Effector memory CD8-positive, alpha-beta T cell (primary cell): ENCODE results near the gene ZDHHC19.

Source experiments
- ATAC-seq: fragments of 150-1000 bp; cut with Tn5 transposase; replicated peaks from 2 replicates; pipeline ENCODE4 v1.10.0; 2021; ENCODE audit warnings: mild to moderate bottlenecking, moderate library complexity
- DNase-seq, 3 experiments: peaks; one replicate each; pipeline ENCODE4 v3.0.0; 2021
- H3K27ac Mint-ChIP-seq, 2 donors: one replicate each; pipeline ENCODE4 v1.8.0; 2022; ENCODE audit warnings: mild to moderate bottlenecking in 2 of 2, mixed read lengths in 2 of 2, moderate library complexity in 2 of 2
- H3K27me3 Mint-ChIP-seq, 2 donors: one replicate each; pipeline ENCODE4 v1.8.0; 2022; ENCODE audit warnings: mixed read lengths in 2 of 2
- H3K36me3 Mint-ChIP-seq: one replicate; pipeline ENCODE4 v1.8.0; 2022; ENCODE audit warnings: mild to moderate bottlenecking, moderate library complexity, mixed read lengths; ENCODE audit not compliant: insufficient read depth
- H3K4me1 Mint-ChIP-seq, 2 donors: one replicate each; pipeline ENCODE4 v1.8.0; 2022; ENCODE audit warnings: low read depth in 2 of 2, mixed read lengths in 2 of 2
- H3K4me3 Mint-ChIP-seq, 2 donors: one replicate each; pipeline ENCODE4 v1.8.0; 2022; ENCODE audit warnings: mild to moderate bottlenecking in 2 of 2, mixed read lengths in 2 of 2, moderate library complexity in 2 of 2
- H3K9me3 Mint-ChIP-seq, 2 donors: one replicate each; pipeline ENCODE4 v1.8.0; 2022; ENCODE audit warnings: mixed read lengths in 2 of 2

ZDHHC19 gene

GRCh38 chr3:196235452-196236122, 24.4 kb upstream of the ZDHHC19 start:
- peaks cover 13 to 22% of the 10 kb centered on the region in 2 donors for H3K4me1 Mint-ChIP-seq
- no peaks in the 10 kb centered on the region for H3K27me3 Mint-ChIP-seq
- H3K9me3 Mint-ChIP-seq, result no peaks in the 10 kb centered on the region
- no peak overlapping the region for H3K4me3 Mint-ChIP-seq
- H3K27ac Mint-ChIP-seq, result peak overlapping the region; percentile 9 to 62
- peaks cover 31% of the 10 kb centered on the region for H3K36me3 Mint-ChIP-seq
- DNase-seq (no peak), ATAC-seq (no peak)

GRCh38 chr3:196232882-196233251, 21.7 kb upstream of the ZDHHC19 start:
- Mint-ChIP-seq H3K9me3 (no peaks in the 10 kb centered on the region), H3K36me3 (peaks cover 12% of the 10 kb centered on the region), H3K27me3 (peaks cover 0 to 3% of the 10 kb centered on the region in 2 donors), H3K4me1 (peaks cover 13 to 22% of the 10 kb centered on the region in 2 donors), H3K27ac (peak overlapping the region; percentile 48 to 72), H3K4me3 (no peak overlapping the region)
- ATAC-seq (no peak), DNase-seq (no peak)

- DNase-seq (no peak), ATAC-seq (no peak)
- no peaks in the 10 kb centered on the region for H3K9me3 Mint-ChIP-seq
- peaks cover 0 to 8% of the 10 kb centered on the region in 2 donors for H3K27me3 Mint-ChIP-seq
- no peak overlapping the region for H3K27ac Mint-ChIP-seq
- H3K4me3 Mint-ChIP-seq, result no peak overlapping the region
- peaks cover 9 to 20% of the 10 kb centered on the region in 2 donors for H3K4me1 Mint-ChIP-seq
- peaks cover 11% of the 10 kb centered on the region for H3K36me3 Mint-ChIP-seq
These were observed 21.1 kb upstream of the ZDHHC19 start for GRCh38 chr3:196232154-196232881.

DNA sequence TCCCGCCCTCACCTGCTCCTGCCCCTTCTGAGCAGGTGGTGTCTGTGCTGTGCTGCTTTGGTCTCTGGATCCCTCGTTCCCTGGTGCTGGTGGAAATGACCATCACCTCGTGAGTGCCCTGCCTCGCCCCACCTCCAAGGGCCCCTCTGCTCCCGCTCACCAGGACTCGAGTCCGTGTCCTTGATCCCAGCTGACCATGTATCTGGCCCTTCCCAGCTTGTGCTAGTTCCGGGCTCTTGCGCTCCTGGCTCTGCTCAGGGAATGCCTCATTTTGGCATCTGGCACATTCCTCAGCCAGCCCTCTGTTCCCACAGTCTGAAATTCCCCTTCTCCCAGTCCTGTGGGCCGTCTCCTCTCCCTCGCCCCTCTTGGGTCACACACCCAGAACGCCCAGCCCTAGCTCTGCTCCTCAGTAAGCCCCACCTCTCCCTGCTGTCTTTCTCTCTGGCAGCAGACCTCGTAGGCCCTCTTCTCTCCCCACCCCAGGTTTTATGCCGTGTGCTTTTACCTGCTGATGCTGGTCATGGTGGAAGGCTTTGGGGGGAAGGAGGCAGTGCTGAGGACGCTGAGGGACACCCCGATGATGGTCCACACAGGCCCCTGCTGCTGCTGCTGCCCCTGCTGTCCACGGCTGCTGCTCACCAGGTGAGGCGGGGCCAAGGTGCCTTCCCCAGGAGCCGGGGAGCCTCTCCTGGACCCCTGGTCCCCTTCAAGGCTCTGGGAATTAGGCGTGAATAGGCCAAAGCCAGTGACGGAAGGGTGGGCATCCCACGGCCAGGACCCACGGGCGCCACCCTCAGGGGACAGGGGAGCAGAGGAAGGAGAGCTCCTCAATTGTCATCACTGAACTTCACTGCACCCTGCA, 16.7 kb upstream of the ZDHHC19 start:
- H3K36me3 Mint-ChIP-seq, result no peaks in the 10 kb centered on the region
- H3K9me3 Mint-ChIP-seq, result no peaks in the 10 kb centered on the region
- no peaks in the 10 kb centered on the region for H3K4me1 Mint-ChIP-seq
- H3K4me3 Mint-ChIP-seq, result no peak overlapping the region
- DNase-seq (no peak), ATAC-seq (no peak)
- H3K27me3 Mint-ChIP-seq, result peaks cover 5 to 28% of the 10 kb centered on the region in 2 donors
- no peak overlapping the region for H3K27ac Mint-ChIP-seq

GRCh38 chr3:196227121-196227561, 15.9 kb upstream of the ZDHHC19 start:
- no peaks in the 10 kb centered on the region for H3K9me3 Mint-ChIP-seq
- H3K4me3 Mint-ChIP-seq, result no peak overlapping the region
- H3K27me3 Mint-ChIP-seq, result peaks cover 6 to 29% of the 10 kb centered on the region in 2 donors
- H3K4me1 Mint-ChIP-seq, result no peaks in the 10 kb centered on the region
- ATAC-seq (no peak), DNase-seq (no peak)
- no peaks in the 10 kb centered on the region for H3K36me3 Mint-ChIP-seq
- no peak overlapping the region for H3K27ac Mint-ChIP-seq

GRCh38 chr3:196225763-196226364, 14.7 kb upstream of the ZDHHC19 start:
- Mint-ChIP-seq H3K36me3 (no peaks in the 10 kb centered on the region), H3K4me3 (no peak overlapping the region), H3K4me1 (no peaks in the 10 kb centered on the region), H3K27ac (no peak overlapping the region), H3K27me3 (peaks cover 6 to 29% of the 10 kb centered on the region in 2 donors), H3K9me3 (no peaks in the 10 kb centered on the region)
- ATAC-seq, result no peak
- no peak for DNase-seq

DNA sequence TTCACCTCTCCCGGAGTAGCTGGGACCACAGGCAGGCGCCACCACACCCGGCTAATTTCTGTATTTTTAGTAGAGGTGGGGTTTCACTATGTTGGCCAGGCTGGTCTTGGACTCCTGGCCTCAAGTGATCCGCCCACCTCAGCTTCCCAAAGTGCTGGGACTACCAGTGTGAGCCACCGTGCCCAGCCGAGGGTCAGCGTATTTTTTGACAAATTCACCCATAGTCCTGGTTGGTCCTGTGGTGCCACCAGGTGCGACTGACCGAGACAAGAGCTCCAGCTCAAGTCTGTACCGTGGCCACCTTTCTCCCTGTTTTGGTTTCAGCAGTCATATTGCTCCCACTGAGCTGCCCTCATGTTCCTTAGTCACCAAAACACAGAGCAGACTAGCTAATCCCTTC, 13.9 kb upstream of the ZDHHC19 start:
- no peak for DNase-seq
- ATAC-seq, result no peak
- Mint-ChIP-seq H3K9me3 (no peaks in the 10 kb centered on the region), H3K36me3 (peaks cover 4% of the 10 kb centered on the region), H3K27ac (no peak overlapping the region), H3K4me1 (no peaks in the 10 kb centered on the region), H3K27me3 (peaks cover 6 to 29% of the 10 kb centered on the region in 2 donors), H3K4me3 (no peak overlapping the region)

DNA sequence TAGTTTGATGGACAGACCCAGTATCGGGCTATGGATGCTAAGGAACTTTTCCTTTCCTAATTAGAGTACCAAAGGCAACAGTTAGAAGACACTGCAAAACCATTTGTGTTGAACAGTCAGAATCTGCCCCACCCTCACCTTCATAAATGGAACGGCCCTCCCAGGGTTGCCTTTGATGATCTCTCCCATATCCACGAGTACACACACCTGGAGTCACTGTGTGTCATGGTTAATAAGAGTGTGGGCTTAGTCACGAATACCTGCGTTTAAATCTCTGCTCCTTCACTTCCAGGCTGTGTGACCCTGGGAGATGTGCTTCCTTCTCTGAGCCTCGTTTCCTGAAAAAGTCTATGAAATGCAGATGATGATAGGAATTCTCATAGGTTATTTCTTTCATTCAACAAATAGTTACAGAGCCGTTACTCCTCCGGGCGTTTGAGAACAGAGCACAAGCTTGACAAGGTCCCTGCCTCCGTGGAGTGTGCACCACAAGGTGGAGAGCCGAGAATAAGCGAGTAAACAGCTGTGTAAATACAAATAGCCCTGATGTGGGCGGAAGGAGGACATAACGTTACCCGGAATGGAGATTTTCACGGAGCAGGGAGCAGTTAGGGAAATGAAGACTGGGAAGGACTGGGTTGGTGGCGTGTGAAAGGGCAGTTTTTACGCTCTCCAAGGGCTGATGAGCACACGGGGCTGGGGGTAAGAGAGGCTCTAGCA, 11.8 kb upstream of the ZDHHC19 start:
- no peak for ATAC-seq
- H3K4me3 Mint-ChIP-seq, result no peak overlapping the region

GRCh38 chr3:196220991-196221390, 9.8 kb upstream of the ZDHHC19 start:
- H3K36me3 Mint-ChIP-seq, result peaks cover 11% of the 10 kb centered on the region
- no peak overlapping the region for H3K27ac Mint-ChIP-seq
- H3K27me3 Mint-ChIP-seq, result peaks cover 6 to 15% of the 10 kb centered on the region in 2 donors
- peaks cover 11% of the 10 kb centered on the region in 2 donors for H3K4me1 Mint-ChIP-seq
- no peak overlapping the region for H3K4me3 Mint-ChIP-seq
- ATAC-seq (no peak), DNase-seq (no peak)
- H3K9me3 Mint-ChIP-seq, result no peaks in the 10 kb centered on the region

More for the DNA sequence above, 11.8 kb upstream of the ZDHHC19 start:
- Mint-ChIP-seq H3K27ac (no peak overlapping the region), H3K9me3 (no peaks in the 10 kb centered on the region), H3K36me3 (peaks cover 7% of the 10 kb centered on the region), H3K4me1 (peaks cover 10 to 11% of the 10 kb centered on the region in 2 donors), H3K27me3 (peaks cover 6 to 28% of the 10 kb centered on the region in 2 donors)
- no peak for DNase-seq

- Mint-ChIP-seq H3K4me3 (no peak overlapping the region), H3K36me3 (peaks cover 11% of the 10 kb centered on the region), H3K27me3 (peaks cover 6 to 15% of the 10 kb centered on the region in 2 donors), H3K9me3 (no peaks in the 10 kb centered on the region), H3K4me1 (peaks cover 11% of the 10 kb centered on the region in 2 donors), H3K27ac (no peak overlapping the region)
- no peak for DNase-seq
- ATAC-seq, result no peak
These were observed 9.4 kb upstream of the ZDHHC19 start for GRCh38 chr3:196220587-196220986.

DNA sequence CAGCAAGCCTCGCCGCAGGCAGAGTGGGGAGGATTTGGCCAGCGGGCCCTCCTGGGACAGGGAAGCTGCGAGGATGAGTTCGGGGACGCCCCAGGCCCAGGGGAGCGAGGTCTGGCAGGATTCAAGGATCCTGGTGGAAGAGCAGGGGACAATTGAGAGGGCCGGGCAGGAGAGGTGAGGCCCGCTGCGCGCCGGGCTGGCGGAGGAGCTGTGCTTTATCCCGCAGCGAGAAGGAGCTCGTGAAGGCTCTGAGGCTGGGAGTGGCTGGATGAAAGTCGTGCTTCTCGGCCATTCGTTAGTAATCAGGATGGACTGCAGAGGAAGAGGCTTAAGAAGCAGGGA, 8.7 kb upstream of the ZDHHC19 start:
- ATAC-seq (no peak), DNase-seq (no peak)
- H3K4me3 Mint-ChIP-seq, result peak overlapping the region; percentile 78 to 80

DNA sequence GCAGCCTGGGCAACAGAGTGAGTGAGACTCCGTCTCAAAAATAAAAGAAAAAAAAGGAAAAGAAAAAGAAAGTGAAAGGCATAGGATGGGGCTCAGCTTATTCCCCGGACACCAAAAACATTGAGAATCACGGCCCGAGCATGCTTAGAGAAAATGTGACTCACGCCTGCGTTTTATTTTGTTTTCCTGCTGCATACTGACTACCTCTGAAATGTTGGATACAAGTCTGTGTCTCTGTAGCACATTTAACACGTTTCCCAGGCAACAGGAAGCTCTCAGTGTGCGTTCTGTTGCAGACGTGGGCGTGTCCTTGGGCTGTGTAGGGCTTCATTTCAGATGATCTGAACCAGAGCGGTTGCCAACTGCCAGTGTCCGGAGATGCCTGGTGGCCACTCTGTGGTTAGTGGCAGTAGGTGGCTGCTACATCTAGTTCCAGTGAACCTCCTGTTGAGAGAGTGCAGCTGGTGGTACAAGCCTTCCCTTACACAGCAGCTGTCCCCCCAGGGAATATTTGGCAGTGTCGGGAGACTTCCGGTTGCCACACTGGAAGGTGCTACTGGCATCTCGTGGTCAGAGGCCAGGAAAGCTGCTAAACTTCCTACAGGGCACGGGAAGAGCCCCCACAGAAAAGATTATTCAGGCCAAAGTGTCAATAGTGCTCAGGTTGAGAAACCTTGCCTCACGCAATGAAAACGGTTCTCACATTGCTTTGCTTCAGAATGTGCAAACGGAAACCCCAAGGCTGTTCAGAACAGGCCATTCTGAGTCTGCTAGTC, 8.2 kb upstream of the ZDHHC19 start:
- peaks cover 11% of the 10 kb centered on the region for H3K36me3 Mint-ChIP-seq
- DNase-seq (peak; percentile 41 to 45 (median 43)), ATAC-seq (peak; percentile 96)
- H3K27me3 Mint-ChIP-seq, result peaks cover 6 to 9% of the 10 kb centered on the region in 2 donors
- peak overlapping the region; percentile 69 to 94 for H3K27ac Mint-ChIP-seq
- peak overlapping the region; percentile 78 to 80 for H3K4me3 Mint-ChIP-seq
- peaks cover 11% of the 10 kb centered on the region in 2 donors for H3K4me1 Mint-ChIP-seq
- no peaks in the 10 kb centered on the region for H3K9me3 Mint-ChIP-seq

More for the DNA sequence above, 8.7 kb upstream of the ZDHHC19 start:
- Mint-ChIP-seq H3K36me3 (peaks cover 11% of the 10 kb centered on the region), H3K27ac (peak overlapping the region; percentile 69 to 94), H3K4me1 (peaks cover 11% of the 10 kb centered on the region in 2 donors), H3K27me3 (peaks cover 6 to 9% of the 10 kb centered on the region in 2 donors), H3K9me3 (no peaks in the 10 kb centered on the region)
